GM21447 (cell line): ENCODE measurements around the gene WNT9A.
"Not testable (repeated sequence)": the region's sequence is repeated elsewhere in the genome, so short reads cannot be mapped to it uniquely, and the experiment has no call there.

ENCODE experiments used
- ATAC-seq: cut with Tn5 transposase; IDR thresholded peaks from one replicate; pipeline ENCODE4 v1.9.1; 2021; ENCODE audit not compliant: unreplicated experiment

WNT9A gene

DNA sequence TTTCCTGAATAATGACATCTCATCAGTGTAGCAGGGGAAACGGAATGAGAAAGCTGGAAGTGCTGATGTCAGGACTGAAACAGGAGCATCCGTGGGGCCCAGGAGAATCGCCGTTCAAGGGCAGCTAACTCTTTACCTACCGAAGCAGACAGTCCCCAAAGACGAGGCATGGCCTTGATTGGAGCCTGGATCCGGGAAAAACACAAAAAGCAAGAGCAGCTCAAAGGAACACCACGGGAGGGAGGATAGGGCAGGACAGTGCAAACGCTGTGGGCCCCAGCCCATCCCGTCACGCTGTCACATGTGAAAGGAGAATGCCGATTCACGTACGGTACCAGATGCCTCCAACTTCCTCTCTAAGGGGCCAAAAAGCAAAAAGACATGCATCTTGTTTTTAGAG, 34.9 kb downstream of the WNT9A start:
- ATAC-seq, result no peak

- ATAC-seq, result no peak
Measured at GRCh38 chr1:227911376-227911775, 36.4 kb downstream of the WNT9A start.

DNA sequence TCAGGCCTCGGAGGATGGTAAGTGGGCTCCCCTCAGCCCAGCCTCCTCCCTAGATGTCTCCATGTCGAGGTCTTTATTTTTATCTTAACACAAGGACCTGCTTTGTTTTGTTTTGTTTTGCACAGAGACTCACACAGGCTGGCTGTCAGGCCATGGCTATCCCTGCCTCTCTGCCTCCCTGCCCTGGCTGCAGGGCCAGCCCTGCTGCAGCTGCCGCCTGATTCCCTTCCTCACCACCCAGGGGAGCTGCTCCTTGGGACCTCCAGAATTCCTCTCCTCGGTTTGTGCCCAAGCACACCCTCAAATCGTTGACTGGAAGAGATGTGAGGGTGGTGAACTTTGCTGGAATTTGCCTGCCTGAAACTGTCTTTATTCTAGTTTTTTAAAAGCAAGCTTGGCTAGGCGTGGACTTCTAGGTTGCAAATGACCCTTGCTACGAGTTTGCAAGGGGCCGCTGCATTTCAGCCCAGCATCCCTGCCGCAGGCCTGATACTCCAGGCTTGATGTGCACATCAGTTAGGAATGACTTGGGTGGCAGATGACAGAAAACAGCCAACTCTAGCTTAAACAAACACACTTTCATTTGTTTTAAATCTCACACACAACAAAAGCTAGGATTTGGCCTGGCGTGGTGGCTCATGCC, 37.1 kb downstream of the WNT9A start:
- ATAC-seq, result no peak

DNA sequence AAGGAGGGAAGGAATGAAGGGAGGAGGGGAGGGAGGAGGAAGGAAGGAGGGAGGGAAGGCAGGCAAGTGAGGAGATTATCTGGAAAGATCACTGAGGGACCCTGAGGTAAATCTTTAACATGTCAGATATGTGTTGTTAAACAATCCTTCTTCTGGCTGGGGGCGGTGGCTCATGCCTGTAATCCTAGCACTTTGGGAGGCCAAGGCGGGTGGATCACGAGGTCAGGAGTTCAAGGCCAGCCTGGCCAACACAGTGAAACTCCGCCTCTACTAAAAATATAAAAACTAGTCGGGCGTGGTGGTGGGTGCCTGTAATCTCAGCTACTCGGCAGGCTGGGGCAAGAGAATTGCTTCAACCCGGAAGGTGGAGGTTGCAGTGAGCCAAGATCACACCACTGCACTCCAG, 37.8 kb downstream of the WNT9A start:
- ATAC-seq, result not testable (repeated sequence)

DNA sequence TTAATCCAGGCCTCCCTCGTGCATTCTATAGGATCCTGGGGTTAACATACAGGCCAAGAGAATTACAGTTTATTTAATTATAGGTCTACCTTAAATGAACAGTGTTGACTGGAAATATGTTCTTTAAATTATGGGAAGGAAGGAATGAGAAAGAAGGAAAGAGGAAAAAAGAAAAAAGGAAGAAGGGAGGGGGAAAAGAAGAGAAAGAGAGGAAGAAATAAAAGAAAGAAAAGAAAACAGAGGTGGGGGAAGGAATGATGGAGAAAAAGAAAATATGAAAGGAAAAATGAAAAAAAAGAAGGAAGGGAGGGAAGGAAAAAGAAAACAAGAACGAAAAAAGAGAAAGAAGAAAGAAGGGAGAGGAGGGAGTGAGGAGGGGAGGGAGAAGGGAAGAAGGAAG, 38.5 kb downstream of the WNT9A start:
- ATAC-seq, result no peak

- no peak for ATAC-seq
Measured at GRCh38 chr1:227908359-227908758, 39.4 kb downstream of the WNT9A start.

- ATAC-seq, result no peak
Measured at GRCh38 chr1:227907439-227908015, 40.2 kb downstream of the WNT9A start.

- ATAC-seq, result no peak
Measured at GRCh38 chr1:227906550-227907071, 41.1 kb downstream of the WNT9A start.

DNA sequence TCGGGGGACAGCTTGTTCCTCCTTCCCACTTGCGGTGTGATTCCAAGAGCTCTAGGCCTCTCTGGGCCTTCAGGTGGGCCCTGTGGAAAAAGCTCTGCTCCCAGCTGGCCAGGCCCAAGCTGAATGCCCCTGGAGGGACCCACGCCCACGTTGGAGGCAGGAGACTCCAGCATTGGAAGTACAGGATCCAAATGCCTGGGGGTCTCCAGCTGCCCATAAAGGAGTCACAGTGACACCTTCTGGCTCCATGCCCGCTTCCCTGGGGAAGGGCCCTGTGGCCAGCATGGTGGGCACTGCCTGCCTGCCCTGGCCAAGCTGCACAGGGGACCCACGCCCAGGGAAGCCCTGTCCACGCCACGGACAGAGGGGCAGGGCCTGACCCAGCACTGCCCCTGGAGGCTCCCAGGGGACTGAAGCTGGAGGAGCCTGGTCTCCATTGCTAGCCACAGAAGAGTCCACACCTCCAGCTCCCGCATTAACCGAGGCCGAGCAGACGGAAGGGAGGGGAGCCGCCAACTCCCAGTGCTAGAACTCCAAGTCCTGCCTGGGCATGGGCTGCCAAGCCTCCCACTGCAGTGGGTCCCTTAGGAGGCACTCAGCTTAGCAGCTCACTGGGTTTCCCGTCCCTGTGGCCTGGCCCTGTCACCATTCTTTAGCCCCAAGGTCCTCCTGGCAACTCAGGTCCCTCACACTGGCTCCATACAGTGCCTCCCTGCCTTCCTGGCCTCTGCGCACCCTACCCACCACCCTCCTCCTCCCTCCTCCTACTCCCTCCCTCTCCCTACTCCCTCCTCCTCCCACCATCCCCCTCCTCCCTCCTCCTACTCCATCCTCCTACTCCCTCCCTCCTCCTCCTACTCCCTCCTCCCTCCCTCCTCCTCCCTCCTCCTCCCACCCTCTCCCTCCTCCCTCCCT, 41.9 kb downstream of the WNT9A start:
- no peak for ATAC-seq

DNA sequence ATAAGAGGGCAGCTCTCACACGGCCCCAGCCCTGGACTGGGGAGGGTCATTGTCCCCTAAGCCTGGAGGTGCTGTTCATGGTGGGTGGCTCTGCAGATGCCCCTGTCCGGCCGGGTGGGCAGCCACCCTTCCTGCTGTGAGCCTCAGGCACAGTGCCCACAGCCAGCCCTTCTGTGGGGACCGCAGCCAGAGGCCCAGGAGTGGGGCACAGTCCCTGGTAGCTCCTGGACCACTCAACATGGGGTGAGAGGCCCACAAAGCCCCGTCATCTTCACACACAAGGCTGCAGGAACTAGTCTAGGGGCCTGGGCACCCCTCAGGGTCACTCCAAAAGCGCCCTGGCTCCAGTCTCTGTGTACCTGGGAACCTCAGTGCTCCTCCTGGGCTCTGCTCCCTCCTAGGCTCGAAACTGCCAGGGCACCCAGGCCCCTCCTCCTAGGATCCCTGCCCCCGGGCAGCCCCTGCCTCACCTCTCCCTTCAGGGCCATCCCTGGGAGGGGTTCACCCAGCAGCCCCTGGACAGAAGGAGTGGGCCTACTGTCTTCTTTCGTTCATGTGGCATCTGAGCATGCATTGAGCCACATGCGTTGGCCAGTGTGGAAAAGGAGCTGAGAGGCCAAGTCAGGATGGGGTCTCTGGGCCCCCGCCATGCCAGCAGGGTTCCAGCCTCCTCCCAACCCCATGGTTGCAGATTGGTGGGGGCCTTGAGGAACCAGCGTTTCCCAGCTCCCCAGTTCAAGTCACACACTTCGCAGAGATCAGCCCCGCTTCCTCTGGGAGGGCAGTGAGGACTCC, 43.0 kb downstream of the WNT9A start:
- no peak for ATAC-seq

GRCh38 chr1:227903614-227904501, 43.9 kb downstream of the WNT9A start:
- no peak for ATAC-seq

- ATAC-seq, result no peak
Measured at GRCh38 chr1:227903061-227903521, 44.6 kb downstream of the WNT9A start.

GRCh38 chr1:227902641-227902990, 45.1 kb downstream of the WNT9A start:
- no peak for ATAC-seq

GRCh38 chr1:227901906-227902640, 45.7 kb downstream of the WNT9A start:
- no peak for ATAC-seq

- ATAC-seq, result no peak
Measured at GRCh38 chr1:227901239-227901905, 46.4 kb downstream of the WNT9A start.

DNA sequence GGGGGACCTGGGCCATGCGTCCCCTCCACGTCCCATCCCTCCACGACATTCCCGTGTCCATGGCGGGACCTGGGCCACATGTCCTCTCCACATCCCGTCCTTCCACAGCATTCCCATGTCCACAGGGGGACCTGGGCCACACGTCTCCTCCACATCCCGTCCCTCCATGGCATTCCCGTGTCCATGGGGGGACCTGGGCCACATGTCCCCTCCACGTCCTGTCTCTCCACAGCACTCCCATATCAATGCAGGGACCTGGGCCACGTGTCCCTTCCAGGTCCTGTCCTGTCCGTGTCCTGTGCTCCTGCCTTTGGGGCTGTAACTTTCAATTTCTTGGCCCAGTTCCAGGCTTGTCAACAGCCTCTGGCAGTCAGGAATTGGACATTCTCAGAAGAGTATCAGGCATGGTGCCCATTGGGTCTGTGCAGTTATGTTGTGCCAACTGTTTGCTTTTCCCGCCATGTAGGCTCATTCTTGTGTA, 47.1 kb downstream of the WNT9A start:
- no peak for ATAC-seq

GRCh38 chr1:227899820-227900449, 47.8 kb downstream of the WNT9A start:
- ATAC-seq, result no peak
